Mesendoderm (in vitro differentiated cells): ENCODE data around the gene SLC30A1.

Source experiments
- DNase-seq: peaks from one replicate; pipeline ENCODE4 v3.0.0; 2013
- H2AK5ac ChIP-seq: 2 replicates; pipeline ENCODE4 v1.6.1; 2013; ENCODE audit warnings: low read length, inconsistent platforms
- H2BK120ac ChIP-seq: 2 replicates; pipeline ENCODE4 v1.6.1; 2013; ENCODE audit warnings: low read depth, mild to moderate bottlenecking, low read length, moderate library complexity, mixed read lengths
- H2BK15ac ChIP-seq: replicated peaks from 2 replicates; pipeline ENCODE4 v1.6.1; 2013; ENCODE audit warnings: low read depth, mild to moderate bottlenecking, moderate library complexity
- H2BK5ac ChIP-seq: 2 replicates; pipeline ENCODE4 v1.6.1; 2013; ENCODE audit warnings: low read length, inconsistent platforms
- H3K18ac ChIP-seq: 2 replicates; pipeline ENCODE4 v1.6.1; 2013; ENCODE audit warnings: mild to moderate bottlenecking, low read length, mixed read lengths
- H3K23ac ChIP-seq: one replicate; pipeline ENCODE4 v1.6.1; 2013; ENCODE audit warnings: low read length
- H3K27ac ChIP-seq: 2 replicates; pipeline ENCODE4 v1.5.1; 2013; ENCODE audit warnings: low read depth, mild to moderate bottlenecking, inconsistent platforms, low read length, moderate library complexity
- H3K27me3 ChIP-seq: 2 replicates; pipeline ENCODE4 v1.6.1; 2013; ENCODE audit warnings: low read length, control low read depth, mild to moderate bottlenecking, inconsistent platforms; ENCODE audit not compliant: insufficient read depth, poor library complexity
- H3K36me3 ChIP-seq: 2 replicates; pipeline ENCODE4 v1.6.1; 2013; ENCODE audit warnings: low read length, inconsistent platforms; ENCODE audit not compliant: control insufficient read depth, insufficient read depth
- H3K4ac ChIP-seq: one replicate; pipeline ENCODE4 v1.6.1; 2013; ENCODE audit warnings: low read depth, mild to moderate bottlenecking, low read length, moderate library complexity
- H3K4me1 ChIP-seq: 2 replicates; pipeline ENCODE4 v1.6.1; 2013; ENCODE audit warnings: low read depth, low read length, inconsistent platforms; ENCODE audit not compliant: control insufficient read depth
- H3K4me2 ChIP-seq: 2 replicates; pipeline ENCODE4 v1.6.1; 2013; ENCODE audit warnings: low read length
- H3K4me3 ChIP-seq: 2 replicates; pipeline ENCODE4 v1.5.1; 2013; ENCODE audit warnings: mild to moderate bottlenecking, low read length
- H3K56ac ChIP-seq: one replicate; pipeline ENCODE4 v1.6.1; 2013; ENCODE audit warnings: low read length
- H3K79me1 ChIP-seq: 2 replicates; pipeline ENCODE4 v1.6.1; 2013; ENCODE audit warnings: low read length, inconsistent platforms
- H3K79me2 ChIP-seq: 2 replicates; pipeline ENCODE4 v1.6.1; 2013; ENCODE audit warnings: mild to moderate bottlenecking, low read length; ENCODE audit not compliant: control insufficient read depth, insufficient read depth
- H3K9ac ChIP-seq: 2 replicates; pipeline ENCODE4 v1.6.1; 2013; ENCODE audit warnings: low read length, inconsistent platforms
- H4K5ac ChIP-seq: one replicate; pipeline ENCODE4 v1.6.1; 2013; ENCODE audit warnings: low read length
- H4K8ac ChIP-seq: one replicate; pipeline ENCODE4 v1.6.1; 2013; ENCODE audit warnings: low read depth, mild to moderate bottlenecking, control low read depth, low read length, moderate library complexity
- WGBS: extraction: QIAGEN DNeasy Blood & Tissue Kit; methylation state at CpG from one replicate; pipeline ENCODE4 v1.1.7; 2013; ENCODE audit warnings: low lambda C conversion rate, missing lambda C conversion rate; ENCODE audit not compliant: insufficient coverage; ENCODE audit errors: extremely low coverage; 5-methylcytosine and 5-hydroxymethylcytosine counted together

SLC30A1 gene

DNA sequence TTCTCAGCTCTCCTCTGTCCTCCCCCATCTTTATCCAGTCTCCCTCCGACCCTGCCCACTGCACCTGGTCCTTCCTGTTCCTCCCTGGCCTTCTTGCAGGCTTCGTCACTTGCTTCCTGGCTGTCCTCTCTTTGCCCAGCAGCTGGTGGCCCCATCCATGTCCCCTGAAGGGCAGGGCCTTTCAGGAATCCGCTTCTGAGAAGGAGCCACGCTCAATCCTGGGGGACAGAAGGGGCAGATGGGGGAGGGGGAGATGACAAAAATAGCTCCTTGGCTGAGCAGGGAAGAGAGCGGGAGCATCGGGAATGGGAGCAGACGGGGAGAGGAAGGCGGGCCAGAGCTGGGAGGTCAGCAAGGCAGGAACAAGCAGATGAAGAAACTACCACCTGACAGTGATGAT is 40.7 kb downstream of the SLC30A1 start:
- H3K23ac ChIP-seq, result no peak overlapping the region
- H3K9ac ChIP-seq, result no peak overlapping the region
- no peak overlapping the region for H2AK5ac ChIP-seq
- H3K36me3 ChIP-seq, result no peaks in the 10 kb centered on the region
- no peak overlapping the region for H3K27ac ChIP-seq
- no peak overlapping the region for H3K4ac ChIP-seq
- no peak overlapping the region for H2BK5ac ChIP-seq
- H3K18ac ChIP-seq, result no peak overlapping the region
- H3K4me2 ChIP-seq, result no peak overlapping the region
- no peak for DNase-seq
- no peak overlapping the region for H4K5ac ChIP-seq
- WGBS, result no CpG with 5 or more reads among the region's 8 CpGs
- H4K8ac ChIP-seq, result no peak overlapping the region
- no peak overlapping the region for H2BK120ac ChIP-seq
- no peaks in the 10 kb centered on the region for H3K4me1 ChIP-seq
- H2BK15ac ChIP-seq, result no peak overlapping the region
- H3K56ac ChIP-seq, result no peak overlapping the region
- no peaks in the 10 kb centered on the region for H3K79me2 ChIP-seq
- H3K4me3 ChIP-seq, result no peak overlapping the region
- no peaks in the 10 kb centered on the region for H3K27me3 ChIP-seq
- no peaks in the 10 kb centered on the region for H3K79me1 ChIP-seq

GRCh38 chr1:211537253-211537652 is 41.7 kb downstream of the SLC30A1 start:
- H3K79me1 ChIP-seq, result no peaks in the 10 kb centered on the region
- no peak overlapping the region for H4K5ac ChIP-seq
- no CpG with 5 or more reads among the region's 4 CpGs for WGBS
- no peak overlapping the region for H2BK5ac ChIP-seq
- H3K56ac ChIP-seq, result no peak overlapping the region
- H2BK120ac ChIP-seq, result no peak overlapping the region
- H2AK5ac ChIP-seq, result peak overlapping the region; percentile 50
- H3K27ac ChIP-seq, result no peak overlapping the region
- no peak overlapping the region for H3K18ac ChIP-seq
- H3K27me3 ChIP-seq, result no peaks in the 10 kb centered on the region
- H3K4me3 ChIP-seq, result no peak overlapping the region
- H3K4me1 ChIP-seq, result no peaks in the 10 kb centered on the region
- no peak overlapping the region for H3K23ac ChIP-seq
- H3K4me2 ChIP-seq, result no peak overlapping the region
- H3K9ac ChIP-seq, result no peak overlapping the region
- H4K8ac ChIP-seq, result no peak overlapping the region
- H2BK15ac ChIP-seq, result no peak overlapping the region
- no peaks in the 10 kb centered on the region for H3K79me2 ChIP-seq
- H3K36me3 ChIP-seq, result no peaks in the 10 kb centered on the region
- no peak for DNase-seq
- H3K4ac ChIP-seq, result no peak overlapping the region

- Histone ChIP-seq H2BK5ac (no peak overlapping the region), H3K4me1 (no peaks in the 10 kb centered on the region), H3K27me3 (no peaks in the 10 kb centered on the region), H3K4me2 (no peak overlapping the region), H2BK120ac (no peak overlapping the region), H4K8ac (no peak overlapping the region), H3K4me3 (no peak overlapping the region), H2AK5ac (no peak overlapping the region), H3K23ac (no peak overlapping the region), H4K5ac (no peak overlapping the region), H3K27ac (no peak overlapping the region), H3K79me1 (no peaks in the 10 kb centered on the region), H3K9ac (no peak overlapping the region), H3K79me2 (no peaks in the 10 kb centered on the region), H3K36me3 (no peaks in the 10 kb centered on the region), H2BK15ac (no peak overlapping the region), H3K18ac (no peak overlapping the region), H3K4ac (no peak overlapping the region), H3K56ac (no peak overlapping the region)
- WGBS, result no CpG with 5 or more reads among the region's 8 CpGs
- DNase-seq, result no peak
Measured at GRCh38 chr1:211536606-211537005, 42.4 kb downstream of the SLC30A1 start.

- no peak overlapping the region for H3K27ac ChIP-seq
- H3K79me2 ChIP-seq, result no peaks in the 10 kb centered on the region
- no peak overlapping the region for H3K4me2 ChIP-seq
- H3K18ac ChIP-seq, result no peak overlapping the region
- H3K79me1 ChIP-seq, result no peaks in the 10 kb centered on the region
- no peak overlapping the region for H3K9ac ChIP-seq
- H3K36me3 ChIP-seq, result no peaks in the 10 kb centered on the region
- H3K27me3 ChIP-seq, result no peaks in the 10 kb centered on the region
- no peak overlapping the region for H3K23ac ChIP-seq
- WGBS, result no CpG with 5 or more reads among the region's 2 CpGs
- no peak overlapping the region for H2BK15ac ChIP-seq
- H3K56ac ChIP-seq, result no peak overlapping the region
- no peak overlapping the region for H4K8ac ChIP-seq
- DNase-seq, result no peak
- H2BK5ac ChIP-seq, result no peak overlapping the region
- no peak overlapping the region for H2AK5ac ChIP-seq
- no peak overlapping the region for H3K4me3 ChIP-seq
- no peak overlapping the region for H2BK120ac ChIP-seq
- no peak overlapping the region for H4K5ac ChIP-seq
- no peak overlapping the region for H3K4ac ChIP-seq
- no peaks in the 10 kb centered on the region for H3K4me1 ChIP-seq
Measured at GRCh38 chr1:211535346-211535745, 43.6 kb downstream of the SLC30A1 start.

DNA sequence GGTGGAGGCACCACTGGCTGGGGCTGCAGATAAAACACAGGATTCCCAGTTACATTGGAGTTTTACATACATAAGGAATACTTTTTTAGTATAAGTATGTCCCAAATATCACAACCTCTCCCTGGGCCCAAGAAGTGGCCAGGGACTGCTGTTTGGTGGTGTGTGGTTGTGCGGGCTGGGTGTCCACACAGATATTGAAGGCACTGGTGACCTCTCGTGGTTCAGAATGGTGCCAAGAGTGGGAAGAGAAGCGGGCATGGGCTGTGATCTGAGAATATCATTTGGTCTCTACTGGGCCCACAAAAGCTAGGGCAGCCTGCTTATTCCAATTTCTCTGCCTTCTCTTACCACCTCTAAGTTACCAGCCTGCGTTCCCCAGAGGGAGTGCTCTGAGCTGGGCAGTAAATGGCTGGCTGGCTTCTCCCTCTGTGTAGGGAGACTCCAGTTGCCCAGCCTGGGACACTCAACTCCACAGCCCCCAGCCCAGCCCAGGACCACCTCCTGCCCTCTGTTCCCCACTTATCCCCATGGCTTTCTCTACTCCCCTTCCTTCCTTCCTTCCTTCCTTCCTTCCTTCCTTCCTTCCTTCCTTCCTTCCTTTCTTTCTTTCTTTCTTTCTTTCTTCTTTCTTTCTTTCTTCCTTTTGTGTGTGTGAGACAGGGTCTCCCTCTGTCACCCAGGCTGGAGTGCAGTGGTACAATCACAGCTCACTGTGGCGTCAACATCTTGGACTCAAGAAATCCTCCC is 44.2 kb downstream of the SLC30A1 start:
- no peak overlapping the region for H3K9ac ChIP-seq
- DNase-seq, result no peak
- WGBS, result no CpG with 5 or more reads among the region's 5 CpGs

DNA sequence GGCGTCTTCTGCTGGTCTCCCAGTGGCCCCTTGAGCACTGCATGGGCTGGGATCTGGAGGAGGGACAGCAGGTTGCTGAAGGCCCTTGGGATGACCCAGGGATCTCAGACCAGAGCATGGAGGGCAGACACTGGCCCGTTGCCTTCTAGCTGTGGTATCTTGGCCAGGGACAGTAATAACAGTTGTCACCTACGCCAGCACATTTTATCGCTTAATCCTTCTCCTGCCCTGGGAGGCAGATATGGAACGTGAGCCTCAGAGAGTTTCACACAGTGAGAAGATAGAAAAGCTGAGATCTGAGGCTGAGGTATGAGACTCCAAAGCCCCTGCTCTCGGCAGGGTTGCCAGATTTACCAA is 46.9 kb downstream of the SLC30A1 start:
- Histone ChIP-seq H2BK5ac (no peak overlapping the region), H3K18ac (no peak overlapping the region), H3K79me1 (no peaks in the 10 kb centered on the region), H3K23ac (no peak overlapping the region), H3K36me3 (no peaks in the 10 kb centered on the region), H3K56ac (no peak overlapping the region), H3K27me3 (no peaks in the 10 kb centered on the region), H3K4ac (no peak overlapping the region), H3K4me3 (no peak overlapping the region), H2BK120ac (no peak overlapping the region), H2BK15ac (no peak overlapping the region), H3K27ac (no peak overlapping the region), H3K4me2 (no peak overlapping the region), H4K5ac (no peak overlapping the region), H3K4me1 (no peaks in the 10 kb centered on the region), H3K79me2 (no peaks in the 10 kb centered on the region), H2AK5ac (no peak overlapping the region), H4K8ac (no peak overlapping the region), H3K9ac (no peak overlapping the region)
- peak; percentile 65 for DNase-seq
- WGBS, result no CpG with 5 or more reads among the region's 6 CpGs

More for the DNA sequence above, 44.2 kb downstream of the SLC30A1 start:
- no peaks in the 10 kb centered on the region for H3K27me3 ChIP-seq
- no peaks in the 10 kb centered on the region for H3K79me1 ChIP-seq
- no peak overlapping the region for H2BK5ac ChIP-seq
- no peaks in the 10 kb centered on the region for H3K36me3 ChIP-seq
- no peak overlapping the region for H4K5ac ChIP-seq
- no peak overlapping the region for H2BK15ac ChIP-seq
- H3K23ac ChIP-seq, result no peak overlapping the region
- H3K4ac ChIP-seq, result no peak overlapping the region
- H2BK120ac ChIP-seq, result no peak overlapping the region
- H3K56ac ChIP-seq, result no peak overlapping the region
- no peak overlapping the region for H3K18ac ChIP-seq
- H3K4me2 ChIP-seq, result no peak overlapping the region
- no peak overlapping the region for H2AK5ac ChIP-seq
- H3K27ac ChIP-seq, result no peak overlapping the region
- no peaks in the 10 kb centered on the region for H3K79me2 ChIP-seq
- H3K4me3 ChIP-seq, result no peak overlapping the region
- H4K8ac ChIP-seq, result no peak overlapping the region
- H3K4me1 ChIP-seq, result no peaks in the 10 kb centered on the region
